WERI-Rb-1 (cell line): ENCODE results near the gene ACOXL.

Experiments used
- DNase-seq: peaks from one replicate; pipeline ENCODE4 v3.0.0-alpha.2; 2020
- H3K27ac ChIP-seq: fragments of 250-450 bp; sonication (Bioruptor Pico); 2 replicates; pipeline ENCODE4 v1.5.1; 2020; ENCODE audit warnings: mild to moderate bottlenecking, moderate library complexity
- H3K27me3 ChIP-seq: fragments of 250-450 bp; sonication (Bioruptor Pico); 2 replicates; pipeline ENCODE4 v1.5.1; 2021; ENCODE audit warnings: mild to moderate bottlenecking, low read depth, moderate library complexity; ENCODE audit not compliant: insufficient read depth, severe bottlenecking
- H3K36me3 ChIP-seq: fragments of 250-450 bp; sonication (Bioruptor Pico); 2 replicates; pipeline ENCODE4 v1.5.1; 2020; ENCODE audit warnings: mild to moderate bottlenecking, moderate library complexity
- H3K4me3 ChIP-seq: 2 replicates; pipeline ENCODE4 v1.5.1; 2011; ENCODE audit warnings: low read depth, mild to moderate bottlenecking, control low read depth, low read length
- H3K9me3 ChIP-seq: fragments of 250-450 bp; sonication (Bioruptor Pico); 2 replicates; pipeline ENCODE4 v1.5.1; 2021; ENCODE audit warnings: mild to moderate bottlenecking, moderate library complexity; ENCODE audit not compliant: severe bottlenecking
- CTCF ChIP-seq: IDR thresholded peaks from 2 replicates; pipeline ENCODE4 v1.5.1; 2011; ENCODE audit warnings: low read depth, mild to moderate bottlenecking, control low read depth, inconsistent platforms, low read length

The ACOXL gene

GRCh38 chr2:110755491-110756078 is 23.2 kb downstream of the ACOXL start:
- H3K27ac ChIP-seq: no peak overlapping the region
- no peak for DNase-seq
- no peak for TF ChIP-seq CTCF
- H3K36me3 ChIP-seq: no peaks in the 10 kb centered on the region
- no peak overlapping the region for H3K4me3 ChIP-seq
- peaks cover 71% of the 10 kb centered on the region for H3K27me3 ChIP-seq
- H3K9me3 ChIP-seq: peaks cover 11% of the 10 kb centered on the region

GRCh38 chr2:110759411-110759810 is 27.0 kb downstream of the ACOXL start:
- H3K4me3 ChIP-seq: no peak overlapping the region
- no peak for DNase-seq
- peaks cover 78% of the 10 kb centered on the region for H3K27me3 ChIP-seq
- no peak overlapping the region for H3K27ac ChIP-seq
- TF ChIP-seq CTCF: no peak
- H3K36me3 ChIP-seq: no peaks in the 10 kb centered on the region
- H3K9me3 ChIP-seq: peaks cover 11% of the 10 kb centered on the region

GRCh38 chr2:110764931-110765330 is 32.6 kb downstream of the ACOXL start:
- H3K36me3 ChIP-seq: no peaks in the 10 kb centered on the region
- no peaks in the 10 kb centered on the region for H3K9me3 ChIP-seq
- peaks cover 67% of the 10 kb centered on the region for H3K27me3 ChIP-seq
- H3K4me3 ChIP-seq: no peak overlapping the region
- TF ChIP-seq CTCF: no peak
- DNase-seq: no peak
- H3K27ac ChIP-seq: no peak overlapping the region

- peaks cover 61% of the 10 kb centered on the region for H3K27me3 ChIP-seq
- H3K27ac ChIP-seq: no peak overlapping the region
- TF ChIP-seq CTCF: no peak
- no peak for DNase-seq
- H3K4me3 ChIP-seq: no peak overlapping the region
- no peaks in the 10 kb centered on the region for H3K36me3 ChIP-seq
- no peaks in the 10 kb centered on the region for H3K9me3 ChIP-seq
Measured at GRCh38 chr2:110766291-110766690, 33.9 kb downstream of the ACOXL start.

- H3K27me3 ChIP-seq: peaks cover 63% of the 10 kb centered on the region
- H3K4me3 ChIP-seq: no peak overlapping the region
- TF ChIP-seq CTCF: no peak
- H3K27ac ChIP-seq: no peak overlapping the region
- no peak for DNase-seq
- H3K36me3 ChIP-seq: no peaks in the 10 kb centered on the region
- H3K9me3 ChIP-seq: no peaks in the 10 kb centered on the region
Measured at GRCh38 chr2:110768591-110768990, 36.2 kb downstream of the ACOXL start.

- no peaks in the 10 kb centered on the region for H3K36me3 ChIP-seq
- no peaks in the 10 kb centered on the region for H3K9me3 ChIP-seq
- H3K27ac ChIP-seq: no peak overlapping the region
- H3K27me3 ChIP-seq: peaks cover 74% of the 10 kb centered on the region
- peak; percentile 80 for DNase-seq
- H3K4me3 ChIP-seq: no peak overlapping the region
- TF ChIP-seq CTCF: no peak
Measured at GRCh38 chr2:110770404-110770958, 38.1 kb downstream of the ACOXL start.
